ENCODE measurements around the gene CSF3. TPM values are rescaled to one million over a fixed set of nuclear protein-coding genes. Genes with fewer than 3 reads are reported as not detected.

CSF3 gene
- total RNA-seq = not detected in 2 replicates

- DNase-seq (ENCODE audit: low read depth) = no peak
- TF ChIP-seq, protein P1, sequence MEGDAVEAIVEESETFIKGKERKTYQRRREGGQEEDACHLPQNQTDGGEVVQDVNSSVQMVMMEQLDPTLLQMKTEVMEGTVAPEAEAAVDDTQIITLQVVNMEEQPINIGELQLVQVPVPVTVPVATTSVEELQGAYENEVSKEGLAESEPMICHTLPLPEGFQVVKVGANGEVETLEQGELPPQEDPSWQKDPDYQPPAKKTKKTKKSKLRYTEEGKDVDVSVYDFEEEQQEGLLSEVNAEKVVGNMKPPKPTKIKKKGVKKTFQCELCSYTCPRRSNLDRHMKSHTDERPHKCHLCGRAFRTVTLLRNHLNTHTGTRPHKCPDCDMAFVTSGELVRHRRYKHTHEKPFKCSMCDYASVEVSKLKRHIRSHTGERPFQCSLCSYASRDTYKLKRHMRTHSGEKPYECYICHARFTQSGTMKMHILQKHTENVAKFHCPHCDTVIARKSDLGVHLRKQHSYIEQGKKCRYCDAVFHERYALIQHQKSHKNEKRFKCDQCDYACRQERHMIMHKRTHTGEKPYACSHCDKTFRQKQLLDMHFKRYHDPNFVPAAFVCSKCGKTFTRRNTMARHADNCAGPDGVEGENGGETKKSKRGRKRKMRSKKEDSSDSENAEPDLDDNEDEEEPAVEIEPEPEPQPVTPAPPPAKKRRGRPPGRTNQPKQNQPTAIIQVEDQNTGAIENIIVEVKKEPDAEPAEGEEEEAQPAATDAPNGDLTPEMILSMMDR (conservative IDR thresholded peaks at IDR 0.05; ENCODE audit: low read depth, low read length) = no peak
- no peak within 1 kb of the TSS for H3K4me3 ChIP-seq (ENCODE audit: low read depth, low read length)
These were observed at the start of gene CSF3 for GRCh38 chr17:40015005-40015997. Gene CSF3, plus strand, starts transcription at chr17:40015440. Its CDS starts 35 bp downstream, at chr17:40015475.

DNA sequence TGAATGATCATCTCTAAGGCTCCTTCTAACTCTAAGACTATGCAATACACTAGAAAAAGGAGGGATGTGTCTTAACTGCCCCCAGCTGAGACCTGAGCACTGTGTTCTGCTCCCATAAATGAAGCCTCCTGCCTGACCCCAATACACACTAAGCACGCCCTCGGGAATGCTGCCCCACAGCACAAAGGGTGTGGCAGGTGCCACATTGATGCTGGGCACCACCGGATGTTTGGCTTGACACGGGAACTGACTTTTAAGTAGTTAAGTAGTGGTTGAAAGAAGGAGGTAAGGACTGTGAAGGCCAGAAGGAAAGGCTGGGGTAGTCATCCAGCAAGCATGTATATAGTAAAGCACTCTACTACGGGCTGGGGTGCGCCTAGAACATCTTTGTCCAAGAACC, 48.5 kb upstream of the CSF3 start:
- TF ChIP-seq, protein P1 (conservative IDR thresholded peaks at IDR 0.05; ENCODE audit: low read depth, low read length) = no peak
- H3K4me3 ChIP-seq (ENCODE audit: low read depth, low read length) = no peak overlapping the region
- no peak for DNase-seq (ENCODE audit: low read depth)

- TF ChIP-seq, protein P1 (conservative IDR thresholded peaks at IDR 0.05; ENCODE audit: low read depth, low read length) = no peak
- no peak overlapping the region for H3K4me3 ChIP-seq (ENCODE audit: low read depth, low read length)
- DNase-seq (ENCODE audit: low read depth) = no peak
These were observed 46.5 kb upstream of the CSF3 start for GRCh38 chr17:39968761-39969160.

- TF ChIP-seq, protein P1 (conservative IDR thresholded peaks at IDR 0.05; ENCODE audit: low read depth, low read length) = no peak
- H3K4me3 ChIP-seq (ENCODE audit: low read depth, low read length) = no peak overlapping the region
- no peak for DNase-seq (ENCODE audit: low read depth)
These were observed 45.9 kb upstream of the CSF3 start for GRCh38 chr17:39969375-39969774.

DNA sequence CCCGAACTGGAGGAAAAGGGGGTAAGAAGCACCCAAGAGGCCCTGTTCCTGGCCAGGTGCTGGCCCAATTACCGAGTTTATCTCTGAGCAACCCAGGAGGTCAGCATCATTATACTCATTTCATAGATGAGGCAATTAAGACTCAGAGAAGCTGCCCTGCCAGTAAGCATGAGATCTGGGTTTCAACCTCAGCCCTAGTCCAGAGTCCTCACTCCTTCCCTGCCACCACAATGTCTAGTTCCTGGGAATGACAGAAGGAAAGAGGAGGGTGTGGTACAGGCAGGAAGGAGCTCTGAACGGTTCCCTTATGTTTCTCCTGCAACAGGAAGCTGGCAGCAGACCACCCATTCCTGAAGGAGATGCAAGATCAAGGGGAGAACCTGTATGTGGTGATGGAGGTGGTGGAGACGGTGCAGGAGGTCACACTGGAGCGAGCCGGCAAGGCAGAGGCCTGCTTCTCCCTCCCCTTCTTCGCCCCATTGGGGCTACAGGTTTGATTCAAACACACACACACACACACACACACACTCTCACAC, 45.0 kb upstream of the CSF3 start:
- TF ChIP-seq, protein P1 (conservative IDR thresholded peaks at IDR 0.05; ENCODE audit: low read depth, low read length) = no peak
- no peak overlapping the region for H3K4me3 ChIP-seq (ENCODE audit: low read depth, low read length)
- no peak for DNase-seq (ENCODE audit: low read depth)

- DNase-seq (ENCODE audit: low read depth) = no peak
- TF ChIP-seq, protein P1 (conservative IDR thresholded peaks at IDR 0.05; ENCODE audit: low read depth, low read length) = no peak
- H3K4me3 ChIP-seq (ENCODE audit: low read depth, low read length) = no peak overlapping the region
These were observed 44.1 kb upstream of the CSF3 start for GRCh38 chr17:39971076-39971603.

All from epithelial cell of proximal tubule (primary cell).